ENCODE measurements around the gene TRAF3. TPM values are rescaled to one million over a fixed set of nuclear protein-coding genes. Genes with fewer than 3 reads are reported as not detected.

The TRAF3 gene
- total and polyA plus RNA-seq, 12 donors: 2.3 to 15.6 (median 10.2) TPM

DNA sequence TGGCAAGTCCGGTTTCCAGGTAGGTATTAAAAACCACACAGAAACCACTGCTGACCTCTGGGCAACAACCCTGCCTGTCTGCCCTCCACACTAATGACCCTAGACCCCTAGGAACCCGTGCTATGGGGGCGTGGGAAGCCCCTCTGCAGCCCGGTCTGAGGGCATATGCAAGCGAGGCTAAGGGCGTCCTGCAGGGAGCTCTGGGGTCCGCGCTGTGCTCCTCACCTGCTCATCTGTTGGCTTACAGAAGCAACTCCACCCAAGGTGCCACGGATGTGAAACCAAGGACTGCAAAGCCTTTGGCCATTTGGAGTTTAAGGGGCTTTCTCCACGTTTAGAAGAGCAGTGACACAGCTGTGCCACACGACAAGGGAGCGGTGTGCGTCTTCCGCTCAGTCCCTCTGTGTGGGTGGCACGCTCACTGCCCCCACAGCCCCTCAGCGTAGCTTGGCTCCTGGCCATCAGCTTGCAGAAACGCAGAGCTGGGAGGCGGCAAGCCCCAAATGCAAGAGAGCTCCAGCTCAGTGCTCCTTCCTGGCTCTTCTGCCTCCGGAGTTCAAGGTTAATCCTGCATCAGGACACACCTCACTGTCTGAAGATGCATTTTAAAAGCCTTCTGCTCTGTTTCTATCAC is 163.6 kb downstream of the TRAF3 start:
- peaks cover 0 to 100% (median 68%) of the 10 kb centered on the region in 9 donors for H3K36me3 ChIP-seq
- DNase-seq: no peak
- intact Hi-C loops (cut with DNase I): loop anchor here in 1 of 10 donors (5.0 kb wide), 1 partner anchor 1961 kb away; no protein-coding TSS in a partner anchor
- no peaks in the 10 kb centered on the region for H3K27me3 ChIP-seq
- no peak overlapping the region for H3K4me3 ChIP-seq
- peaks cover 0 to 8% (median 3%) of the 10 kb centered on the region in 9 donors for H3K4me1 ChIP-seq
- H3K27ac ChIP-seq: no peak overlapping the region
- no peaks in the 10 kb centered on the region for H3K9me3 ChIP-seq
- TF ChIP-seq, protein P1, sequence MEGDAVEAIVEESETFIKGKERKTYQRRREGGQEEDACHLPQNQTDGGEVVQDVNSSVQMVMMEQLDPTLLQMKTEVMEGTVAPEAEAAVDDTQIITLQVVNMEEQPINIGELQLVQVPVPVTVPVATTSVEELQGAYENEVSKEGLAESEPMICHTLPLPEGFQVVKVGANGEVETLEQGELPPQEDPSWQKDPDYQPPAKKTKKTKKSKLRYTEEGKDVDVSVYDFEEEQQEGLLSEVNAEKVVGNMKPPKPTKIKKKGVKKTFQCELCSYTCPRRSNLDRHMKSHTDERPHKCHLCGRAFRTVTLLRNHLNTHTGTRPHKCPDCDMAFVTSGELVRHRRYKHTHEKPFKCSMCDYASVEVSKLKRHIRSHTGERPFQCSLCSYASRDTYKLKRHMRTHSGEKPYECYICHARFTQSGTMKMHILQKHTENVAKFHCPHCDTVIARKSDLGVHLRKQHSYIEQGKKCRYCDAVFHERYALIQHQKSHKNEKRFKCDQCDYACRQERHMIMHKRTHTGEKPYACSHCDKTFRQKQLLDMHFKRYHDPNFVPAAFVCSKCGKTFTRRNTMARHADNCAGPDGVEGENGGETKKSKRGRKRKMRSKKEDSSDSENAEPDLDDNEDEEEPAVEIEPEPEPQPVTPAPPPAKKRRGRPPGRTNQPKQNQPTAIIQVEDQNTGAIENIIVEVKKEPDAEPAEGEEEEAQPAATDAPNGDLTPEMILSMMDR (IDR thresholded peaks at IDR 0.05): no peak
- WGBS, 2 donors: 84 to 85% methylated on average over 19 of the region's 19 CpGs
- no peak for ATAC-seq

DNA sequence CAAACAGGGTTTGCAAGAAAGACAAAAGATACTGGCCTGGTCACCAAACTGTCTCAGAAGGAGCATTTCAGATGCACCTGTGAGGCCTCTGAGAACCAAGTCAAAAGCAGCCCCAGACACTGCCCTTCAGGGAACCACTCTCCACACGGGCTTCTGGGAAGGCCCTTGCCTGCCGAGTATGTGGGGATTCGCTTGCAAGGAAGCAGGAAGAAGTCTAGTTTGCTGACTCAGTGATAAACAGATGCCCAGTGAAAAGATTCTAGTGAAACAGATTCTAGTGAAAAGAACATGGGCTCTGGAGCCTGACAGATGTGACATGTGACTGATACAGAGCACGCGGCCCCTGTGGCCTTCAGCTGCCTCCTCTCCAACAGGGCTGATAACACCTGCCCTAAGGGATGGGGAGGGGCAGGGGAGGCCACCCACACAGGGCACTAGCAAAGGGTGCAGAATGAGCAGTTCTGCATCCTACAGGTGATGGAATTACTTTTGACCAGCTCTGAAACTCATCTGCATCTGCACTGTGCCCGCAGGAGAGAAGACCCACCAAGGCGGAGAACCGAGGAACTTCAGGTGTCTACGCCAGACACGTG is 164.3 kb downstream of the TRAF3 start:
- ATAC-seq: peak in 1 of 8 donors; percentile 24
- Histone ChIP-seq H3K36me3 (peaks cover 6 to 100% (median 75%) of the 10 kb centered on the region in 9 donors), H3K27me3 (no peaks in the 10 kb centered on the region), H3K27ac (no peak overlapping the region), H3K4me3 (no peak overlapping the region), H3K9me3 (no peaks in the 10 kb centered on the region), H3K4me1 (peaks cover 0 to 8% (median 3%) of the 10 kb centered on the region in 9 donors)
- no peak for DNase-seq
- TF ChIP-seq, protein P1 (IDR thresholded peaks at IDR 0.05): no peak
- WGBS, 2 donors: 63 to 70% methylated on average over 10 of the region's 10 CpGs
- intact Hi-C loops (cut with DNase I): loop anchor here in 1 of 10 donors (5.0 kb wide), 1 partner anchor 1961 kb away; no protein-coding TSS in a partner anchor

DNA sequence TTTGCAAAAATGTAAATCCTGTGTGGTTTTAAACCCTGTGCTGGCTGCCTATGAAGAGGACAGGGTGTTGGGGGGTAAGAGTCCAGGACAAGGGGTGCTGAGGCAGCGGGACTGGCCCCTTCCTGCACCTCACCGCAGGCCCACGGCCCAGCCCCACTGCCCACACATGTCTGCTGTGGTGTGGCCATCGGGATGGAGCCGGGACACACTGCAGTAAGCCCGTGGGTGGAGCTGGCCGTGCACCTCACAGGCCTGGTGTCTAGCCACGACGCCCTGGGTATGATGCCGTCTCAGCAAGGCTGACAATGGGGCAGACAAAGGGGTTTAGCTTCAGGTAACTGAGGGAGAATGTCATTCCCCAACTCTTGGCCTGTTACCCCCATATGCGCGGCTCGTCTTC is 164.8 kb downstream of the TRAF3 start:
- WGBS, 2 donors: 89 to 91% methylated on average over 13 of the region's 13 CpGs
- no peaks in the 10 kb centered on the region for H3K9me3 ChIP-seq
- H3K27ac ChIP-seq: no peak overlapping the region
- TF ChIP-seq, protein P1 (IDR thresholded peaks at IDR 0.05): no peak
- DNase-seq (no peak), ATAC-seq (no peak)
- no peaks in the 10 kb centered on the region for H3K27me3 ChIP-seq
- no peak overlapping the region for H3K4me3 ChIP-seq
- peaks cover 0 to 8% (median 3%) of the 10 kb centered on the region in 9 donors for H3K4me1 ChIP-seq
- peaks cover 6 to 100% (median 79%) of the 10 kb centered on the region in 9 donors for H3K36me3 ChIP-seq
- intact Hi-C loops (cut with DNase I): loop anchor here in 1 of 10 donors (5.0 kb wide), 1 partner anchor 1960 kb away; no protein-coding TSS in a partner anchor

DNA sequence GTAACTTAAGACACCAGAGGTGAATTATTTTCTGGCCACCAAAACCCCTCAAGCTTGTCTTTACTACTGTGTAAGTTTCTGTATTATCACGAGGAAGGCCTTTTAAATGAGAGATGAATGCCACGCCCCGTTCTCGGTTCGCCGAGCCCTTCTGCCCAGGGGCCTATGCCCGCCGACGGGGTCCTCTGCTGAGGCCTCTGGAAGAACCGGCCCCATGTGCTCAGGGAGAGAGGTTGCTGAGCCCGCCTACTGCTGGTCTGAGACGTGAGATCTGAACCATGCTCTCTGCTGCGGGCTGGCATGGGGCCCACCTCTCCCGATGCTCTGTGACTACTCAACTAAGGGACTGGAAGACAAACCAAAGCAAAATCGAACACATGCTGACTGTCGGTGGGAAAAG is 166.2 kb downstream of the TRAF3 start:
- 87 to 89% methylated on average over 16 of the region's 16 CpGs for WGBS, 2 donors
- TF ChIP-seq, protein P1 (IDR thresholded peaks at IDR 0.05): no peak
- H3K4me1 ChIP-seq: peaks cover 0 to 8% (median 3%) of the 10 kb centered on the region in 9 donors
- H3K36me3 ChIP-seq: peaks cover 7 to 95% (median 72%) of the 10 kb centered on the region in 9 donors
- H3K27me3 ChIP-seq: no peaks in the 10 kb centered on the region
- ATAC-seq: no peak
- H3K9me3 ChIP-seq: no peaks in the 10 kb centered on the region
- intact Hi-C loops (cut with DNase I): loop anchor here in 1 of 10 donors (5.0 kb wide), 1 partner anchor 1959 kb away; no protein-coding TSS in a partner anchor
- no peak for DNase-seq
- H3K27ac ChIP-seq: no peak overlapping the region
- H3K4me3 ChIP-seq: no peak overlapping the region
